SK-N-SH (cell line): ENCODE data around the gene TAPBP. TPM values are rescaled to one million over a fixed set of nuclear protein-coding genes. Genes with fewer than 3 reads are reported as not detected.

Experiments used
- CTCF ChIA-PET: fragments of 300-600, 350-600 bp; formaldehyde crosslinking; extraction: SDS; loops from one replicate; lab custom pipeline; 2021; lab: Yijun Ruan, JAX
- POLR2A ChIA-PET: fragments of 350-600 bp; sonication (Branson Sonifier 250); formaldehyde crosslinking; extraction: SDS; loops from one replicate; lab custom pipeline; 2020; ENCODE audit warnings: antibody characterized with exemption, inconsistent platforms; lab: Yijun Ruan, JAX
- DNase-seq: peaks from one replicate; pipeline ENCODE4 v3.0.0; 2012
- H2AFZ ChIP-seq: fragments of 200-600 bp; sonication (generic); 2 replicates; pipeline ENCODE4 v1.8.1; 2016; ENCODE audit warnings: antibody characterized with exemption, mild to moderate bottlenecking, low read depth
- H3F3A ChIP-seq: fragments of 200-600 bp; sonication (generic); replicated peaks from 2 replicates; pipeline ENCODE3; 2016; ENCODE audit warnings: antibody characterized with exemption, mild to moderate bottlenecking; ENCODE audit not compliant: insufficient read depth
- H3K27ac ChIP-seq, 2 experiments: fragments of 200-500 bp in 1 of 2; fragments of 200-600 bp in 1 of 2; sonication (Bioruptor generic) in 1 of 2; sonication (generic), shearing (Covaris generic) in 1 of 2; 2 replicates each; pipeline versions ENCODE4 v1.5.1 to v1.6.1; 2014 to 2016; ENCODE audit warnings: low read depth in 2 of 2, inconsistent platforms in 1 of 2, low read length in 1 of 2, mild to moderate bottlenecking in 1 of 2, mixed read lengths in 1 of 2
- H3K27me3 ChIP-seq: fragments of 200-600 bp; sonication (generic), shearing (Covaris generic); 2 replicates; pipeline ENCODE4 v1.6.1; 2016; ENCODE audit warnings: mixed run types; ENCODE audit not compliant: insufficient read depth
- H3K36me3 ChIP-seq, 2 experiments: fragments of 200-500 bp in 1 of 2; fragments of 200-600 bp in 1 of 2; sonication (Bioruptor generic) in 1 of 2; sonication (generic) in 1 of 2; replicated peaks in 1 of 2; 2 replicates each; pipeline versions ENCODE3 to v1.5.1; 2014 to 2016; ENCODE audit warnings: low read length in 1 of 2, mild to moderate bottlenecking in 1 of 2; ENCODE audit not compliant: insufficient read depth in 2 of 2, control insufficient read depth in 1 of 2
- H3K4me1 ChIP-seq, 2 experiments: fragments of 200-500 bp in 1 of 2; fragments of 200-600 bp in 1 of 2; sonication (Bioruptor generic) in 1 of 2; sonication (generic), shearing (Covaris generic) in 1 of 2; 2 replicates each; pipeline versions ENCODE4 v1.5.1 to v1.6.1; 2014 to 2016; ENCODE audit warnings: low read depth in 1 of 2, low read length in 1 of 2, mixed run types in 1 of 2; ENCODE audit not compliant: insufficient read depth in 2 of 2, control insufficient read depth in 1 of 2
- H3K4me2 ChIP-seq: fragments of 200-600 bp; sonication (generic), shearing (Covaris generic); 2 replicates; pipeline ENCODE4 v1.6.1; 2017; ENCODE audit warnings: mixed run types
- H3K4me3 ChIP-seq, 2 experiments: fragments of 200-500 bp in 1 of 2; fragments of 200-600 bp in 1 of 2; sonication (Bioruptor generic) in 1 of 2; sonication (generic), shearing (Covaris generic) in 1 of 2; 2 replicates each; pipeline versions ENCODE4 v1.5.1 to v1.8.1; 2014 to 2016; ENCODE audit warnings: low read depth in 2 of 2, inconsistent platforms in 1 of 2, low read length in 1 of 2, mild to moderate bottlenecking in 1 of 2, mixed read lengths in 1 of 2, moderate library complexity in 1 of 2
- H3K79me2 ChIP-seq: fragments of 200-600 bp; sonication (generic); 2 replicates; pipeline ENCODE4 v1.8.1; 2017; ENCODE audit warnings: mild to moderate bottlenecking; ENCODE audit not compliant: insufficient read depth
- H3K9ac ChIP-seq: fragments of 200-600 bp; sonication (generic); 2 replicates; pipeline ENCODE4 v1.6.1; 2017; ENCODE audit warnings: mixed run types
- H3K9me2 ChIP-seq: fragments of 200-600 bp; sonication (generic); 2 replicates; pipeline ENCODE4 v1.6.1; 2017; ENCODE audit warnings: mixed run types
- H3K9me3 ChIP-seq: fragments of 200-600 bp; sonication (generic); 2 replicates; pipeline ENCODE4 v1.6.1; 2017; ENCODE audit warnings: mixed run types, mild to moderate bottlenecking, moderate library complexity
- H4K20me1 ChIP-seq: fragments of 200-600 bp; sonication (generic); 2 replicates; pipeline ENCODE4 v1.6.1; 2017; ENCODE audit warnings: mild to moderate bottlenecking, mixed run types; ENCODE audit not compliant: insufficient read depth
- EP300 ChIP-seq, 2 experiments: IDR thresholded peaks; 2 replicates each; pipeline versions ENCODE4 v1.4.0 to v1.6.1; 2012; ENCODE audit warnings: borderline replicate concordance in 1 of 2, low read depth in 1 of 2, low read length in 1 of 2
- FOSL2 ChIP-seq: IDR thresholded peaks from 2 replicates; pipeline ENCODE4 v1.4.0; 2012; ENCODE audit warnings: low read depth, mild to moderate bottlenecking, moderate library complexity, borderline replicate concordance
- FOXJ3 ChIP-seq: sonication (generic); formaldehyde crosslinking; IDR thresholded peaks from 2 replicates; pipeline ENCODE4 v1.5.1; 2020; ENCODE audit warnings: mild to moderate bottlenecking, missing genetic modification reagents
- FOXM1 ChIP-seq: IDR thresholded peaks from 2 replicates; pipeline ENCODE4 v1.4.0; 2012; ENCODE audit warnings: low read depth, mild to moderate bottlenecking
- GATA2 ChIP-seq: sonication (generic); formaldehyde crosslinking; IDR thresholded peaks from 2 replicates; pipeline ENCODE4 v1.5.0; 2020; ENCODE audit warnings: mild to moderate bottlenecking, missing genetic modification reagents
- JUND ChIP-seq: IDR thresholded peaks from 2 replicates; pipeline ENCODE4 v1.4.0; 2012
- MEF2A ChIP-seq: IDR thresholded peaks from 2 replicates; pipeline ENCODE4 v1.4.0; 2012; ENCODE audit warnings: low read depth, borderline replicate concordance
- MXI1 ChIP-seq: IDR thresholded peaks from 2 replicates; pipeline ENCODE4 v1.6.1; 2012; ENCODE audit warnings: mild to moderate bottlenecking, low read depth, low read length, improper control_type of control experiment
- NFIC ChIP-seq: IDR thresholded peaks from 2 replicates; pipeline ENCODE4 v1.4.0; 2012; ENCODE audit warnings: borderline replicate concordance
- PBX3 ChIP-seq: IDR thresholded peaks from 2 replicates; pipeline ENCODE4; 2012
- POLR2AphosphoS5 ChIP-seq: IDR thresholded peaks from 2 replicates; pipeline ENCODE4 v1.6.1; 2012; ENCODE audit warnings: low read depth, low read length
- RAD21 ChIP-seq: IDR thresholded peaks from 2 replicates; pipeline ENCODE4 v1.6.1; 2012; ENCODE audit warnings: mild to moderate bottlenecking, low read length
- RCOR1 ChIP-seq: fragments of 150-350 bp; IDR thresholded peaks from 2 replicates; pipeline ENCODE4 v1.6.1; 2017; ENCODE audit warnings: antibody characterized with exemption, low read length
- RXRA ChIP-seq: IDR thresholded peaks from 2 replicates; pipeline ENCODE4 v1.4.0; 2012; ENCODE audit warnings: low read depth, mild to moderate bottlenecking, borderline replicate concordance
- SIN3A ChIP-seq: IDR thresholded peaks from 2 replicates; pipeline ENCODE4 v1.6.1; 2012; ENCODE audit warnings: low read depth, mild to moderate bottlenecking, low read length, moderate library complexity, borderline replicate concordance
- ZBTB33 ChIP-seq: IDR thresholded peaks from 2 replicates; pipeline ENCODE4 v1.4.0; 2012; ENCODE audit warnings: low read depth, borderline replicate concordance
- polyA plus RNA-seq, 3 experiments: library from polyadenylated mRNA; depleted of rRNA; stranded (reverse); fragments of >200 nt; gene quantifications; 2 replicates each; pipeline ENCODE4 v1.2.3, GENCODE V29; 2012
- TF ChIP-seq, protein P1 (sequence below): IDR thresholded peaks from 2 replicates; pipeline ENCODE4 v1.4.0; 2012; ENCODE audit warnings: low read depth, borderline replicate concordance
- TF ChIP-seq, protein P2 (sequence below): IDR thresholded peaks from 2 replicates; pipeline ENCODE4 v1.6.1; 2012; ENCODE audit warnings: mild to moderate bottlenecking, low read depth, low read length, moderate library complexity

TAPBP gene
- polyA plus RNA-seq, 1 of the 3 experiments (the other 2 are of a cell fraction): 44.5 TPM

DNA sequence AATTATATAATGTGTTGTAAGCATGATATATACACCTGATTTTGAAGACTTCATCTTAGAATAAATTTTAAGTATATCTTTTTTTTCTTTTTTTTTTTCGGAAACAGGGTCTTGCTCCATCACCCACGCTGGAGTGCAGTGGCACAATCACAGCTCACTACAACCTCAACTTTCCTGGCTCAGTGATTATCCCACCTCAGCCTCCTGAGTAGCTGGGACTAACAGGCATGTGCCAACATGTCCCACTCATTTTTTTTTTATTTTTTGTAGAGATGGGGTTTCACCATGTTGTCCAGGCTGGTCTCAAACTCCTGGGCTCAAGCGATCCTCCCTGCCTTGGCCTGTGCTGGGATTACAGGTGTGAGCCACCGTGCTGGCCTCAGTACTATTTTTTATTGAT is 59.3 kb downstream of the TAPBP start (continued):
- TF ChIP-seq ZBTB33 (no peak), MXI1 (no peak), SIN3A (no peak), POLR2AphosphoS5 (no peak), RAD21 (no peak)

GRCh38 chr6:33252759-33253158 is 61.1 kb downstream of the TAPBP start:
- TF ChIP-seq EP300 (IDR thresholded peaks at IDR 0.05; ENCODE audit: borderline replicate concordance in 1 of 2, low read depth in 1 of 2, low read length in 1 of 2) (no peak), GATA2 (CRISPR knock-in tag) (no peak), MEF2A (peak; percentile 27; the same call in 1 of the 2 replicates), FOXJ3 (CRISPR knock-in tag) (no peak), PBX3 (peak; percentile 70), FOXM1 (no peak), JUND (0 out of 2 replicates have a peak, but pooled peaks have one; percentile 8), RCOR1 (no peak), RXRA (0 out of 2 replicates have a peak, but pooled peaks have one; percentile 11), NFIC (no peak), RAD21 (no peak), FOSL2 (peak; percentile 19; the same call in 1 of the 2 replicates)
- TF ChIP-seq, protein P1, sequence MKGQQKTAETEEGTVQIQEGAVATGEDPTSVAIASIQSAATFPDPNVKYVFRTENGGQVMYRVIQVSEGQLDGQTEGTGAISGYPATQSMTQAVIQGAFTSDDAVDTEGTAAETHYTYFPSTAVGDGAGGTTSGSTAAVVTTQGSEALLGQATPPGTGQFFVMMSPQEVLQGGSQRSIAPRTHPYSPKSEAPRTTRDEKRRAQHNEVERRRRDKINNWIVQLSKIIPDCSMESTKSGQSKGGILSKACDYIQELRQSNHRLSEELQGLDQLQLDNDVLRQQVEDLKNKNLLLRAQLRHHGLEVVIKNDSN: no peak
- TF ChIP-seq, protein P2, sequence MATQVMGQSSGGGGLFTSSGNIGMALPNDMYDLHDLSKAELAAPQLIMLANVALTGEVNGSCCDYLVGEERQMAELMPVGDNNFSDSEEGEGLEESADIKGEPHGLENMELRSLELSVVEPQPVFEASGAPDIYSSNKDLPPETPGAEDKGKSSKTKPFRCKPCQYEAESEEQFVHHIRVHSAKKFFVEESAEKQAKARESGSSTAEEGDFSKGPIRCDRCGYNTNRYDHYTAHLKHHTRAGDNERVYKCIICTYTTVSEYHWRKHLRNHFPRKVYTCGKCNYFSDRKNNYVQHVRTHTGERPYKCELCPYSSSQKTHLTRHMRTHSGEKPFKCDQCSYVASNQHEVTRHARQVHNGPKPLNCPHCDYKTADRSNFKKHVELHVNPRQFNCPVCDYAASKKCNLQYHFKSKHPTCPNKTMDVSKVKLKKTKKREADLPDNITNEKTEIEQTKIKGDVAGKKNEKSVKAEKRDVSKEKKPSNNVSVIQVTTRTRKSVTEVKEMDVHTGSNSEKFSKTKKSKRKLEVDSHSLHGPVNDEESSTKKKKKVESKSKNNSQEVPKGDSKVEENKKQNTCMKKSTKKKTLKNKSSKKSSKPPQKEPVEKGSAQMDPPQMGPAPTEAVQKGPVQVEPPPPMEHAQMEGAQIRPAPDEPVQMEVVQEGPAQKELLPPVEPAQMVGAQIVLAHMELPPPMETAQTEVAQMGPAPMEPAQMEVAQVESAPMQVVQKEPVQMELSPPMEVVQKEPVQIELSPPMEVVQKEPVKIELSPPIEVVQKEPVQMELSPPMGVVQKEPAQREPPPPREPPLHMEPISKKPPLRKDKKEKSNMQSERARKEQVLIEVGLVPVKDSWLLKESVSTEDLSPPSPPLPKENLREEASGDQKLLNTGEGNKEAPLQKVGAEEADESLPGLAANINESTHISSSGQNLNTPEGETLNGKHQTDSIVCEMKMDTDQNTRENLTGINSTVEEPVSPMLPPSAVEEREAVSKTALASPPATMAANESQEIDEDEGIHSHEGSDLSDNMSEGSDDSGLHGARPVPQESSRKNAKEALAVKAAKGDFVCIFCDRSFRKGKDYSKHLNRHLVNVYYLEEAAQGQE: no peak
- H3K4me3 ChIP-seq: no peak overlapping the region
- no peak overlapping the region for H3K4me2 ChIP-seq
- ChIA-PET CTCF (no interaction called here), POLR2A (no interaction called here)
- H3K36me3 ChIP-seq: peaks cover 6 to 25% of the 10 kb centered on the region in 2 experiments
- H2AFZ ChIP-seq: no peak overlapping the region
- DNase-seq: no peak
- no peaks in the 10 kb centered on the region for H3K27me3 ChIP-seq
- H3K9me3 ChIP-seq: no peaks in the 10 kb centered on the region
- peaks cover 41% of the 10 kb centered on the region for H3F3A ChIP-seq
- H3K27ac ChIP-seq: peak overlapping the region; percentile 12 to 96; a peak in 3 of 4 replicates
- H3K4me1 ChIP-seq: peaks cover 21 to 30% of the 10 kb centered on the region in 2 experiments
- H3K79me2 ChIP-seq: peaks cover 10% of the 10 kb centered on the region; the same call in 1 of the 2 replicates
- no peaks in the 10 kb centered on the region for H4K20me1 ChIP-seq
- H3K9me2 ChIP-seq: no peaks in the 10 kb centered on the region
- no peak overlapping the region; the same call in 1 of the 2 replicates for H3K9ac ChIP-seq
